Measurements from ENCODE around the gene ACTL7B. TPM values are rescaled to one million over a fixed set of nuclear protein-coding genes. Genes with fewer than 3 reads are reported as not detected.

The ACTL7B gene
- total and polyA plus RNA-seq, 10 of the 15 experiments (the other 5 are each of a cell fraction or from before 2014, with no cell fraction given), result not detected

DNA sequence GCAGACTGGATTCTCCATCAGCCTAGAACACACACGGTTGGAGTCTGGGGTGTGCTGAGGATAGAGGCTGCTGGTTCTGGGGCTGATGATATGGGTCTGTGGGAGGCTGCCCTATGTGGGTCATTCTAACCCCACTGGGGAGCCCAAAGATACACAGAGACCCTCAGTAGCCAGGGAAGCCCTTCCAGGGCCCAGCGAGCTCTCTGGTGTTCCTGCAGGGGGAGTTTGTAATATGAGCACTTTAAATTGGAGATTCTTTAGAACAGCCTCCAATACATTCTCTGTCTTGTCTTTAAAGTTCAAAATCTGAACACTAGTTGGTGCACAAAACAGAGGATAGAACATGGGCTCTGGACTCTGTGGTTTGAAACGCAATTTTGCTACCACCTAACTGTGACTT is 8.7 kb upstream of the ACTL7B start (continued):
- TF ChIP-seq MEF2A (IDR thresholded peaks at IDR 0.05; ENCODE audit: insufficient read depth, low read depth, low read length) (no peak), KLF5 (IDR thresholded peaks at IDR 0.05; ENCODE audit: partially characterized antibody) (no peak), CREM (IDR thresholded peaks at IDR 0.05; ENCODE audit: low read depth) (no peak), ZNF24 (IDR thresholded peaks at IDR 0.05) (no peak), BCL11A (IDR thresholded peaks at IDR 0.05; ENCODE audit: low read depth, low read length) (no peak), SREBF1 (IDR thresholded peaks at IDR 0.05; ENCODE audit: low read length) (no peak), BMI1 (IDR thresholded peaks at IDR 0.05; ENCODE audit: borderline replicate concordance) (no peak)

DNA sequence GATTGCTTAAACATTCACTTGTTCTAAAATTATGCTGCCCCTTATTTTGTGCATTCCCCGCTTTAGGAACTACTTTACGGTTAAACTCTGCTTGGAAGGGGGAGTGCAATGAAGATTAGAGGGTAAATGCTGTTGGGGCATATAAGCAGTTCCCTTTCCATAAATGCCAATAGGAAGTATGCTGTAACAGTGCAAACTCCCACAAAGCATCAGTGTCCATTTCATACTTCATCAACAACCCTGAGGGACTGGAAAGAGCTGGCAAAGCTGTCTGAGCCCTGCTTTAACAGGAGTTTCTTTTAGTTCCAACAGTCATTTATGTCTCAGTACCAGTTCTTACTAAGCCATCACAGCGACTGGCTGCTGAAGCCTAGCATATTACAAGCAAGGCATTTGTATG is 8.1 kb upstream of the ACTL7B start:
- CTCF ChIA-PET, result no interaction called here
- ATAC-seq, result no peak
- no peak for TF ChIP-seq TCF7 (IDR thresholded peaks at IDR 0.05; ENCODE audit: borderline replicate concordance)
- no peak for TF ChIP-seq IRF4 (IDR thresholded peaks at IDR 0.05; ENCODE audit: low read depth, low read length)
- no peak for TF ChIP-seq NFYB (IDR thresholded peaks at IDR 0.05; ENCODE audit: insufficient read depth, low read depth, low read length)
- no peak for TF ChIP-seq IKZF1 (conservative IDR thresholded peaks at IDR 0.05)
- TF ChIP-seq POLR2A (IDR thresholded peaks at IDR 0.05; ENCODE audit: low read depth, low read length), result no peak
- TF ChIP-seq SMARCA5 (IDR thresholded peaks at IDR 0.05), result no peak
- TF ChIP-seq SIX5 (IDR thresholded peaks at IDR 0.05; ENCODE audit: low read depth, low read length, severe bottlenecking), result no peak
- TF ChIP-seq, protein P1, sequence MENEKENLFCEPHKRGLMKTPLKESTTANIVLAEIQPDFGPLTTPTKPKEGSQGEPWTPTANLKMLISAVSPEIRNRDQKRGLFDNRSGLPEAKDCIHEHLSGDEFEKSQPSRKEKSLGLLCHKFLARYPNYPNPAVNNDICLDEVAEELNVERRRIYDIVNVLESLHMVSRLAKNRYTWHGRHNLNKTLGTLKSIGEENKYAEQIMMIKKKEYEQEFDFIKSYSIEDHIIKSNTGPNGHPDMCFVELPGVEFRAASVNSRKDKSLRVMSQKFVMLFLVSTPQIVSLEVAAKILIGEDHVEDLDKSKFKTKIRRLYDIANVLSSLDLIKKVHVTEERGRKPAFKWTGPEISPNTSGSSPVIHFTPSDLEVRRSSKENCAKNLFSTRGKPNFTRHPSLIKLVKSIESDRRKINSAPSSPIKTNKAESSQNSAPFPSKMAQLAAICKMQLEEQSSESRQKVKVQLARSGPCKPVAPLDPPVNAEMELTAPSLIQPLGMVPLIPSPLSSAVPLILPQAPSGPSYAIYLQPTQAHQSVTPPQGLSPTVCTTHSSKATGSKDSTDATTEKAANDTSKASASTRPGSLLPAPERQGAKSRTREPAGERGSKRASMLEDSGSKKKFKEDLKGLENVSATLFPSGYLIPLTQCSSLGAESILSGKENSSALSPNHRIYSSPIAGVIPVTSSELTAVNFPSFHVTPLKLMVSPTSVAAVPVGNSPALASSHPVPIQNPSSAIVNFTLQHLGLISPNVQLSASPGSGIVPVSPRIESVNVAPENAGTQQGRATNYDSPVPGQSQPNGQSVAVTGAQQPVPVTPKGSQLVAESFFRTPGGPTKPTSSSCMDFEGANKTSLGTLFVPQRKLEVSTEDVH (IDR thresholded peaks at IDR 0.05; ENCODE audit: low read depth, partially characterized antibody), result no peak
- no peak for TF ChIP-seq GABPA (IDR thresholded peaks at IDR 0.05; ENCODE audit: low read depth)
- no peak for TF ChIP-seq ZNF622 (IDR thresholded peaks at IDR 0.05)
- TF ChIP-seq ZNF217 (IDR thresholded peaks at IDR 0.05), result no peak
- TF ChIP-seq CHD1 (IDR thresholded peaks at IDR 0.05; ENCODE audit: low read depth, low read length), result no peak
- no peak for TF ChIP-seq BCLAF1 (IDR thresholded peaks at IDR 0.05)
- no peak for TF ChIP-seq SUZ12 (IDR thresholded peaks at IDR 0.05; ENCODE audit: unreplicated experiment)
- TF ChIP-seq, protein P2, sequence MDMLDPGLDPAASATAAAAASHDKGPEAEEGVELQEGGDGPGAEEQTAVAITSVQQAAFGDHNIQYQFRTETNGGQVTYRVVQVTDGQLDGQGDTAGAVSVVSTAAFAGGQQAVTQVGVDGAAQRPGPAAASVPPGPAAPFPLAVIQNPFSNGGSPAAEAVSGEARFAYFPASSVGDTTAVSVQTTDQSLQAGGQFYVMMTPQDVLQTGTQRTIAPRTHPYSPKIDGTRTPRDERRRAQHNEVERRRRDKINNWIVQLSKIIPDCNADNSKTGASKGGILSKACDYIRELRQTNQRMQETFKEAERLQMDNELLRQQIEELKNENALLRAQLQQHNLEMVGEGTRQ (IDR thresholded peaks at IDR 0.05; ENCODE audit: borderline replicate concordance, low read depth, low read length), result no peak

More for the DNA sequence above, 8.1 kb upstream of the ACTL7B start:
- Histone ChIP-seq H2AFZ (ENCODE audit: control insufficient read depth, low read depth, low read length) (no peak overlapping the region), H3K4me2 (ENCODE audit: control insufficient read depth, insufficient read depth) (no peak overlapping the region), H4K20me1 (ENCODE audit: control insufficient read depth, insufficient read depth) (no peaks in the 10 kb centered on the region), H3K27me3 (replicated peaks in 1 of 2; ENCODE audit: control insufficient read depth in 2 of 2, insufficient read depth in 2 of 2, low read length in 1 of 2) (no peaks in the 10 kb centered on the region), H3K4me1 (ENCODE audit: control insufficient read depth, insufficient read depth, low read length) (no peaks in the 10 kb centered on the region), H3K79me2 (ENCODE audit: control insufficient read depth, insufficient read depth, low read length) (no peaks in the 10 kb centered on the region), H3K27ac (ENCODE audit: control insufficient read depth, insufficient read depth) (no peak overlapping the region), H3K9ac (ENCODE audit: control insufficient read depth, insufficient read depth, low read length) (no peak overlapping the region), H3K36me3 (ENCODE audit: control insufficient read depth in 2 of 2, insufficient read depth in 2 of 2, low read length in 1 of 2) (no peaks in the 10 kb centered on the region; a peak in 1 of 4 replicates), H3K9me3 (replicated peaks; ENCODE audit: control insufficient read depth, insufficient read depth, low read length) (no peaks in the 10 kb centered on the region), H3K4me3 (no peak overlapping the region)
- ChIA-PET POLR2A (no interaction called here), RAD21 (ENCODE audit: unreplicated experiment) (no interaction called here), SMC1A (ENCODE audit: uncharacterized antibody, unreplicated experiment) (no interaction called here)
- in situ Hi-C loops (cut with MboI) (no loop called here), intact Hi-C loops (cut with micrococcal nuclease; ENCODE audit: unreplicated experiment) (no loop called here)
- 82% methylated on average over 3 of the region's 3 CpGs for WGBS (ENCODE audit: insufficient coverage, insufficient replicate concordance, low lambda C conversion rate, missing lambda C conversion rate)
- DNase-seq (ENCODE audit: low read depth, low spot score) (no peak), FAIRE-seq (no peak)
- BruUV-seq (replicated peaks), result no TSS peak
